Measurements from ENCODE around the gene MROH8.

DNA sequence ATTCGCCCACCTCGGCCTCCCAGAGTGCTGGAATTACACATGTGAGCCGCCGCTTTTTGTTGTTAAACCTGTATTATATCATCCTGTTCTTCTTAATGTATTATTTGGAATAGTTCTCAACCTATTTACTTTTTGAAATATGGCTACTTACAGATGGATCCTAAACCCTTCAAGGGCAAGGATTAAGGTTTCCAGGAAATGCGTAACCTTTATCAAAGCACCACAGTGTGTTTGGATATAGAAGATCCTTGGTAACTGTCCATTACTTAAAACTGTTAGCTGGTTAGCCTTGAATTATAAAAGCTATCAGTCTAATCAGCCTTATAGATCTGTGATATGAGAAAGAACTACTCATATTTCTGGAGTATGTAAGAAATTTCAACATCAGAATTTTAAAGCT, 12.5 kb downstream of the MROH8 start:
- no peak for TF ChIP-seq ZFX (IDR thresholded peaks at IDR 0.05)
- TF ChIP-seq, protein P1, sequence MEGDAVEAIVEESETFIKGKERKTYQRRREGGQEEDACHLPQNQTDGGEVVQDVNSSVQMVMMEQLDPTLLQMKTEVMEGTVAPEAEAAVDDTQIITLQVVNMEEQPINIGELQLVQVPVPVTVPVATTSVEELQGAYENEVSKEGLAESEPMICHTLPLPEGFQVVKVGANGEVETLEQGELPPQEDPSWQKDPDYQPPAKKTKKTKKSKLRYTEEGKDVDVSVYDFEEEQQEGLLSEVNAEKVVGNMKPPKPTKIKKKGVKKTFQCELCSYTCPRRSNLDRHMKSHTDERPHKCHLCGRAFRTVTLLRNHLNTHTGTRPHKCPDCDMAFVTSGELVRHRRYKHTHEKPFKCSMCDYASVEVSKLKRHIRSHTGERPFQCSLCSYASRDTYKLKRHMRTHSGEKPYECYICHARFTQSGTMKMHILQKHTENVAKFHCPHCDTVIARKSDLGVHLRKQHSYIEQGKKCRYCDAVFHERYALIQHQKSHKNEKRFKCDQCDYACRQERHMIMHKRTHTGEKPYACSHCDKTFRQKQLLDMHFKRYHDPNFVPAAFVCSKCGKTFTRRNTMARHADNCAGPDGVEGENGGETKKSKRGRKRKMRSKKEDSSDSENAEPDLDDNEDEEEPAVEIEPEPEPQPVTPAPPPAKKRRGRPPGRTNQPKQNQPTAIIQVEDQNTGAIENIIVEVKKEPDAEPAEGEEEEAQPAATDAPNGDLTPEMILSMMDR (conservative IDR thresholded peaks at IDR 0.05), result no peak

Measured in C4-2B (cell line).